GM19468 (cell line): ENCODE measurements around the gene SF3B6.
"Not testable (repeated sequence)": the region's sequence is repeated elsewhere in the genome, so short reads cannot be mapped to it uniquely, and the experiment has no call there.

ENCODE experiments used
- ATAC-seq: cut with Tn5 transposase; IDR thresholded peaks from one replicate; pipeline ENCODE4 v1.9.1; 2021; ENCODE audit warnings: mild to moderate bottlenecking, moderate library complexity, moderate number of reproducible peaks; ENCODE audit not compliant: unreplicated experiment; ENCODE audit errors: extremely low read depth

Gene SF3B6

DNA sequence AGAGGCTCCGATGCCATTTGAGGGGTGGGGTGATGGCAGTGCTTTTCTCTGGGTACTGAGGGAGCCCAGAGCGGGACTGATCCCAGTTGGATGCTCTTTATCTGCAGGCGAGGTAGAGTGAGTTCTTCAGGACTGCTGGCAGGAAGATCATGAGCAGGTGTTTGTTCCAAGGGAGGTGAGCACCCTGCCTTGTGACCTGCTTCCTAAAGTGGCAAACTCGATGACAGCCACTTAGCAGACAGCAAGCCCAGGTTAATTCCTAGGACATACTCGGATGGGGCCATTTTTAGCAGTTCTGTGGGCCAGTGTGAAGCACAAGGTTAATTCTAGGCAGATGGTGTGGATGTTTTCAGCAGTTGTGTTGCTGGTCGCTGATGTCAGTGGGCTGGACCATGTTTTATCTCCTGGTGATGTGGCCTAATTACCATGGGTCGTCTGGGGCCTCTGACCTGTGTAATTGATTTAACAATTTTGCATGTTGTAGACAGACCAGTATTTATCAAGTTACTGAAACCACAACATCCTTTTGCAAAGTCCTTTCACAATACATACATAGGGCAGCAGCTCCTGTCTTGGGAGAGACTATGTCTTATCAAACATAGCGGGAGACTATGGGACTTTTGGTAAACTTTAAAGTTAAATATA is 21.6 kb downstream of the SF3B6 start:
- no peak for ATAC-seq

DNA sequence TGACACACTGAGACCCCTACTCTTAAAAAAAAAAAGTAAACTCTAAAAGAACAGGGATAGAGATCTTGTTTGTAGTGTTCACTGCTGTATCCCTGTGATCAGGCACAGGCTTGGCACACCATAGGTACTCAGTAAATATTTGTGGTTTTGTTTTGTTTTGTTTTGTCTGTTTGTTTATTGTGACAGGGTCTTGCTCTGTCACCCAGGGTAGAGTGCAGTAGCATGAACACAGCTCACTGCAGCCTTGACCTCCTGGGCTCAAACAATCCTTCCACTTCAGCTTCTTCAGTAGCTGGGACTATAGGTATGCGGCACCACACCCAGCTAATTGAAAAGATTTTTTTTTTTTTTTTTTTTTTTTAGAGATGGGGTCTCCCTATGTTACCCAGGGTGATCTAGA is 23.2 kb downstream of the SF3B6 start:
- no peak for ATAC-seq

DNA sequence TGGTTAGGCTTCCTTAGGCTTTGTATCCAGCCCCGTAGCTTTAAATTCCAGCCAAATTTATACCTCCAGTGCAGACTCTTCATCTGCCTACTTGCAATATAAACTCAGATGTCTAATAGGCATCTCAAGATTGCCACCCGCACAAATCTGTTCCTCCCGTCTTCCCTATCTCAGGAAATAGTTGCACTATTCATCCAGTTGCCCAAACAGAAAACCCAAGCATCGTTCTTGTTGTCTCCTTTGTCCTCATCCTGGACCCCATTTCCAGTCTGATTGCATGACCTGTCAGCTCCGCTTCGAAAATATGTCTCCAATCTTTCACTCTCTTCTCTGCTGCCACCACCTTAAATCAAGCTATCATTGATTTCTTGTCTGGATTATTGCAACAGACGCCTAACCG is 24.3 kb downstream of the SF3B6 start:
- ATAC-seq, result no peak

DNA sequence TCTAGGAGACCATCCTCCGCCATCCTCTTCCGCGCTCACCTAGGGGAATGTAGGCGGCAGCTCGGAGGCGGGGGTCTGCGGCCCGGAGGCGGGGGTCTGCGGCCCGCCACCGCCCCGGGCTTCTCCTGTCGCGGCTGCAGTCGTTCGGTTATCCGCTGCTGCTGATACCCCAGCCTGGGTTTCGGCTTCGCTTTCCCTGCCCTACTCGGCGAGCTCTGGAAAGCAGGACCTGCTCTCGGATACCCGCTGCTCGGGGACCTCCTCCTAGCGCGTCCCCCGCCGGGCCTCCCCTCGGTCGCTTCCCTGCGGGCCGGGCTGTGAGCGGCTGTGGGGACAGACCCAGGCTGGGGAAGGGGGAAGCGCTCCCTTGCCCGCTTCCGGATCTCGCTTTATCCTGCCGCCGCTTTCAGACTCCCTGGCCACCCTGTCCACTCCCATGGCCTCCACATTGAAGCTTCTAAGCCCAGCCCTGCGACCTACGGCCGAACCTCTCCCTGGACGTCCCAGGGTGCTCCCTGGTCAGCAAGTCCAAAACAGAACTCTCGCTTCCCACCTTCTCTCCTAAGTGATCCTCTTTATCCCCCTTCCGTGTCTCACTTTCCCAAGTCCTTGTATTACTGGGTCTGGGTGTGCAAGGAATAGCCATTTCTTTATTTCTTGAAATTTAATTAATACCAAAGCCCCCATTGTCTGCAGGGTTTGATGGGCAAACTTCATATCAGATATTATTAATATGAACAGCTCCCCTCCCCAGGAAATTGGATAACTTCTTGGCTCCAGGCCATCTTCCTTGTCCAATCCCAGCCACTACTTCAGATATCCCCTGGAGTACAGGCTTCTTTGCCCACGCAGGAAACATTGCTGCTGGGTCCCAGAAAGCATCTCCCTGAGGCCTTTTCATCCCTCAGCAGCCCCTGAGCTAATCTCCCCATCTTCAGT is 25.8 kb downstream of the SF3B6 start:
- no peak for ATAC-seq

DNA sequence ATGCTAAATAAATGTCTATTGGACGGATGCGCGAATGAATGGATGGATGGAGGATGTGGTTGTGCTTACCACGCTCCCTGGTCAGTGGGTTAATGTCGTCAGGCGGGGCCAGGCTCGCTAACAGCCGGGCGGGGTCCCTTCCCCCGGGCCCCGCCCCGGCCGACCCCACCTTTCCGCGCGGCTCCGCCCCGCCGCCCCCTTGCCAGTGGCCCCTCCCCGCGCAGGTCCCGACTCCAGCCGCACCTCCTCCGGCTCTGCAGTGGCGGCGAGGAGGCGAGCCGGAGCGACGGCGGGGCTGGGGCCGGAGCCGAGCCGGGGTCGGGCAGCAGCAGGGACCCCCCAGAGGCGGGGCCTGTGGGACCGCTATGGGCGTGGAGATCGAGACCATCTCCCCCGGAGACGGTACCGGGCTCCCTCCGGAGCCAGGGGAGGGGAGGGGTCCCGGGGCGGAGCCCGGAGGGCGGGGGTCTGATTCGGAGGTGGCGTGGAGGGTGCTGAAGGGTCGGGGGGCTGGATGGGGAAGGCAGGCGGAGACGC is 26.6 kb downstream of the SF3B6 start, which contains the start of gene FKBP1B:
Gene FKBP1B (plus strand): TSS at position 257 of the 537 bp plus-strand sequence. CDS start 109 bp downstream, at position 366.
- ATAC-seq, result no peak

DNA sequence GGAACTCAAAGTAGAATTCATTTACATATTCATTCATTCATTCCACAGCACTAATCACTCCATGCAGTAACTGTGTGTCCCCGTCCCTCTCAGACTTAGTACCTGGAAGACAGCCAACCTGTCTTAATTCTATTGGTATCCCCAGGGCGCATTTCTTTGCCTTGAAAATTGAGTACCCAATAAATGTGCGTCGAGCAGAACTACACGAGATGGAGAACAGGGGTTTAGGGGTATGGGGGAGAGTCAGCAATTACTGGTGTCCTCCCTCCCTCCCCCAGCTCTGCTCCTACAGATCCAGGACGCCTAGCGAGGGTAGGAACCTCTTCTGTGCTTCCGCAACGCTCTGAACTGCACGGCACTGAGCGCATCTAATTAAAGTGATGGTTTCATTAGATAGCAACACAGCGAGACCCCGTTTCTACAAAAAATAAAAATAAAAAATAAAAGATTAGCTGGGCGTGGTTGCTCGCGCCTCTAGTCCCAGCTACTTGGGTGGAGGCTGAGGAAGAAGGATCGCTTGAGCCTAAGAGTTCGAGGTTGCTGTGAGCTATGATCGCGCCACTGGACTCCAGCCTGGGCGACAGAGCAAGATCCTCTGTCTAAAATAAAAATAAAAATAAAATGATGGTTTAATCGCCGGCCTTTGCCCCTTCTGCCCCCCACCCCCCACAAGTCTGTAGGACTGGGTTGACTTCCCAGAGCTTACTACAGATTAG is 27.2 kb downstream of the SF3B6 start:
- ATAC-seq, result no peak

DNA sequence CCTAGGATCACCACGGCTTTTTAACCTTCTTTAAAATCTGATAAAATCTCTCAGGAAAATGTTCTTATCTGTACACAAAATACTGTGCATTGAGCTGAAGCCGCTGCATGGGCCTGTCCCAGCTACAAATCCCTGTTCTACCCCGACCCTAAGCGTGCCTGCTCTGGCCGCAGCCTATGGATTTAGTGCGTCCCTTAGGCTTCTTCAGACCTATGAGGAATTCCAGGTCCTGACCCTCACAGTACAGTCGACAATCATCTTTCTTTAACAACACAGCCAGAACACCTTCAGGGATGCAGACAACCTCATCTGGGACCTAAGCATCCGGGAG is 28.5 kb downstream of the SF3B6 start:
- ATAC-seq, result no peak

DNA sequence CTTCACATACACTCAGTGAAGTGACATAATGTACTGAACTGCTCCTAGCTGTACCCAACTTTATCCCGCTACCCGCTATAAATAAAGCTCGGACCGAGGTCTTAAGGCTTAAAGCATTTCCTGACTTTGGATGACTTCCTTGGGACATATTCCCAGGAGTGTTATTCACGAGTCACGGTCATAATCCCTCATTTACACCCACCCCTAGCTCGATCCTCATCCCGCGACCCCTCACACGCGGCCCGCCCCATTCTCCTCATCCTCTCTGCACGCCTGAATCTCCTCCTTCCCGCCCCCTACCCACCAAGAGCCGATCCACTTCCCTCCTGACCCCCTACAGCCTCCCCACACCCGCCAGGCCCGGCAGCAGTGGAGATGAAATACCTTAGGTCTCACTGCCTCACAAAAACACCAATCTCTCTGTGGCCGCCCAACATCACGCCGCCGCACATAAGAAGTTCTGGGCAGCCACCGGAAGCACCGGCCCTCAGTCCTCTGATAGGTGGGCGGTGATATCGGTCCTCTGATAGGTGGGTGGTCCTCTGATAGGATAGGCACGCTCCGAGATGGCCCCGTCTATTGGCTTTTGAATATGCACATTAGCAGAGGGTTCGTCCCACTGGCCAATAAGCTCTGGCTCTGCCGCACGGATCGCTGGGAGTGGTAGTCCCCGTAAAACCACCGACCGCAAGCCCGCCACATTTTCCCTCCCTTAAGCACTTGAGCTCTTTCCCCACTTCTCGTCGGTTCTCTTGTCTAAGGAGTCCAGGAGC is 29.0 kb downstream of the SF3B6 start, which contains the start of gene WDCP:
Gene WDCP (minus strand): TSS at position 462 of the 773 bp plus-strand sequence. CDS start 7,897 bp downstream, outside the sequence.
- peak; percentile 92 for ATAC-seq

DNA sequence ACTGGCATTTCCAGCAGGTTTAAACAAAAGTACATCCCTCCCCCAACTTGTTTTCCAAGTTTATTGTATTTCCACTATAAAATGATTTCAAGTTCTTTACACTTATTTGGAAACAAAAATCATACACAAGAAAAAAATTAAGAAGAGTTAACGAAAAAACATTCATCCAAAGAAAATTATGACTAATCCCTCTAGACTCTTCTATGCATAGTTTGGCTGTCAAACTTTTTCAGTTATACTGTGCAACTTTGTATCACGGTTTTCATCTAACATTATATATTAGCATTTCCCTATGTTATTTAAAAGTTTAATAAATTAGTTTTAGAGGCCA is 29.6 kb downstream of the SF3B6 start:
- no peak for ATAC-seq

DNA sequence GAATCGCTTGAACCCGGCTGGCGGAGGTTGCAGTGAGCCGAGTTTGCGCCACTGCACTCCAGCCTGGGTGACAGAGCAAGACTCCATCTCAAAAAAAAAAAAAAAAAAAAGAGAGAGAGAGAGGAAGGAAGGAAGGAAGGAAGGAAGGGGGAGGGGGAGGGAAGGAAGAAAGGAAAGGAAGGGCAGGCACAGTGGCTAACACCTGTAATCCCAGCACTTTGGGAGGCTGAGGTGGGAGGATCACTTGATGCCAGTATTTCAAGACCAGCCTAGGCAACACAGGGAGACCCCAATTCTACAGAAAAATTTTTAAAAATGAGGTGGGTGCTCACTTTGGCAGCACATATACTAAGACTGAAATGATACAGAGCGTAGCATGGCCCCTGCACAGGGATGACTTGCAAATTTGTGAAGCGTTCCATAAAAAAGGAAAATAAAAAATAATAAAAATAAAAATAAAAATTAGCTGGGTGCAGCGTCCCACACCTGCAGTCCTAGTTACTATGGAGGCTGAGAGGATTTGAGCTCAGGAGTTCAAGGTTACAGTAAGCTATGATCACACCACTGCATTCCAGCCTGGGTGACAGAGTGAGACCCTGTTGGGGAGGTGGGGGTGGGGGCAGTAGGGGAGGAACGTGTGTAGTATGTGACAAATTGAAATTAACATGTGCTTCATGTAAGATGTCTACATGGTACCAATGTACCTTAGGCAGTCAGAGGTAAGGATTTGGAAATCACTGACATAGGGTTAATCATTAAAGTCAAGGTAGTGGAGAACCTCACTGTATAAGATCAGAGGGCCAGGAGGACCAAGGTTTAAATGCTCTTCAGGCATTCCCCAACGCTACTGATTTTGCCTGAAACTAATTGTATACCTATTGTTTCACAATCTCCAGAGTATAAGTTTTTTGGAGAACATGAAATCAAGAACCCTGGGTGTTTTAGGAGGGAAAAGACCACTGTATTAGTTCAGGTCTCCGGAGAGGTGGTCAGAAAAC is 30.3 kb downstream of the SF3B6 start:
- ATAC-seq, result no peak

DNA sequence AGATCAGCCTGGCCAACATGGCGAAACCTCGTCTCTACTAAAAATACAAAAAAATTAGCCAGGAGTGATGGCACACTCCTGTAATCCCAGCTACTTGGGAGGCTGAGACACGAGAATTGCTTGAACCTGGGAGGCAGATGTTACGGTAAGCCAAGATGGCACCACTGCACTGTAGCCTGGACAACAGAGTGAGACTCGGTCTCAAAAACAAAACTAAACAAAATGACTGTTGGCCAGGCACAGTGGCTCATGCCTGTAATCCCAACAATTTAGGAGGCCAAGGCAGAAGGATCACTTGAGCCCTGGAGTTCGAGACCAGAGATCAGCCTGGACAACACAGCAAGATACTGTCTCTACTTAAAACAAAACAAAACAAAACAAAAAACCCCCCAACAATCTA is 33.0 kb downstream of the SF3B6 start:
- ATAC-seq, result not testable (repeated sequence)

DNA sequence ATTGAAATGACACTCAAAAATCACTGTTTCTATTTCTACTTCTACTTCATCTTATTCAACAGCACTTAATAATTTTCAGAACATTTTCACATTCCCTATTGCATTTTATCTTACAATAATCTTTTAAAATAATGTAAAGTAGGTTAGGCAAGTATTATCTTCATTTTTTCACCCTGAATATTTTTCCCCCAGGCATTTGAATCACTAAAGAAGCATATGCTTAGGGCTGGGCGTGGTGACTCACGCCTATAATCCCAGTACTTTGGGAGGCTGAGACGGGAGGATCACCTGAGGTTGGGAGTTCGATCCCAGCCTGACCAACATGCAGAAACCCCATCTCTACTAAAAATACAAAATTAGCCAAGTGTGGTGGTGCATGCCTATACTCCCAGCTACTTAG is 35.6 kb downstream of the SF3B6 start:
- ATAC-seq, result no peak

DNA sequence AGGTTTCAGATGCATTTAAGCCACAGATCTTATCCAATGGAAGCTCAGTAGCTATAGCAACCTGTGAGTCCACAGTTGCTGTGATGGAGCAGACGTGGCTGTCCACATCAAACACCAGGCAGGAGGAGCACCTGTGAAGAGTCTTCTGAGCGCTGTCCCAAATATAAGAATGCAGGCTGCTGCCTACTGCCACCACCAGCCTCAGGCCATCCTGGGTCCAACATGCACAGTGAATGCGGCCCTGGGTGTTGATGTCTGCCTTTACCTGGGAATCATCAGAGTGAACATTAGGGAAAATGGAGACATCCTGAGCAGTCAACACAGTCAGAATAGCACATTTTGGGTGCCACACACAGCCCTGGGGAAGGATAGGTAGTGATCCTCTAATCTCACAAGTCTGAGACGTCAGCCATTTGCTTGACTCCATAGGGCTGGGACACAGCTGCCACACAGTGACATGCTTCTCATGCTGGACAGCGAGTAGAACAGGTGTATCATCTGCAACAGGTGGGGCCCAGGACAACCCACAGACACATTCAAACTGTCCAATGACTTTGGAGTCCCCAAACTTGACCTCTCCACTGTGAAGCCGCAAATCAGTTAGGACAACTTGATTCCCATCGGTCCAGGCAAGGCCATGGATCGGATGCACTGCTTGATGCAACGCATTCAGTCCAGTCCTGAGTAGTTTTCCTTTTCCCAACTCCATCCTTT is 37.2 kb downstream of the SF3B6 start:
- ATAC-seq, result no peak

DNA sequence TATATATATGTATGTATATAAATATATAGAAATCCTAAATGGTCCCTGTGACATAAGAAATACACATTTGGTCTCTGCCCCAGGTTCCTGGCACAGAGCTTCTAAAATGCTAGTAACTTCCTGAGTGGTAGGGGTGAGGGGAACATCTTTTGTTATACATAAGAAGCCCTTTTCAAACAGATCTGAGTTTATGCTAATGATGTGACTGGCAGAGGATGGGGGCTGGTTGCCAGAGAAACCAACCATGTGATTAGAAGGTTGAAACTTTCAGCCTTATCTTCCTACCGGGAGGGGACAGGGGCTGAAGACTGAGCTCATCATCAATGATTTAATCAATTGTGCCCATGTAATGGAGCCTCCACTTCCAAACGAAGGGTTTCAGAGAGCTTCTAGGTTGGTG is 49.9 kb downstream of the SF3B6 start:
- ATAC-seq, result no peak

DNA sequence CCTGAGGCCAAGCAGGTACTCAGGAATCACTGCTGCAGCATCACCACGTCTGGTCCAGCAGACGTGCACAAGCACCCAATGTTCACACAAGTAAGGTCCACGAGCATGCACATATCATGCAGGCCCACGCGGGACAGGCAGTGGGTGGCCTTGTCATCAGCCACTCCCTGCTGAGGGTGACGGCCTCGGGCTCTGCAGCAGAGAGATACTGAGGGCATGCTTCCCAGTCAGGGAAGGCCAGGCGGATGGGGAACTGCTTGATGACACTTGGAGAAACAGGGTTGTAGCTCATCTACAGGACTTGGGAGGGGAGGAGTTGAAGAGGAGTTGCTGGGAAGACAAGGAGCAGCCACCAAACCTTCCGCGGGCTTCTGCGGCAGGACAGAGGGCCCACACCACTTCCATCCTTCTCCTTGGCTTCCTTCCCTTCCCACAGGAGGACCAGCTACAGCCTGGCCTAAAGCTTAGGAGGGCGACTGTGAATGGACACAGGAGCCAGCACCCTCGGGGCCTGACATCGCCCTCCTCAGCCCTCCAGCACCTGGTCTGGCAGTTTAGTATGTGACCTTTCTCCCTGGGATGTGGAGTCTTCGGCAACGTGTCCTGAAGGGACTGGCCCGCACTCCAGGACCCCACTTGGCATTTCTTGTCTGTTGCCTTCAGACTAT is 51.0 kb downstream of the SF3B6 start:
- ATAC-seq, result no peak

DNA sequence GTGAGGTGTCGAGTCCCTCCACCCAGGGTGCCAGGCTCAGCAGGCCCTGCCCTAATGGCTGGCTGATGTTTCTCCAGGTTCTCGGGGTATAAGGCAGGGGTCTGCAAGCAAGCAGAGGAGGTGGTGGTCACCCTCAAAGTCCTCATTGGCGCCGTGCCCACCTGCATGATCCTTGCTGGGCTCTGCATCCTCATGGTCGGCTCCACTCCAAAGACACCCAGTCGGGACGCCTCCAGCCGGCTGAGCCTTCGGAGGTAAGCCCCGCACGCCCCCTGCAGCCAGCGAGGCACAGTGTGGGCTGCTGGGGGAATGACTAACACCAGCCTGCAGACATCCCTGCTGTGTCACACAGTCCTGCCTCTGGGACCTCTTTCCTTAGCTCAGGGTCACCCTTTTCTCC is 52.1 kb downstream of the SF3B6 start:
- no peak for ATAC-seq

DNA sequence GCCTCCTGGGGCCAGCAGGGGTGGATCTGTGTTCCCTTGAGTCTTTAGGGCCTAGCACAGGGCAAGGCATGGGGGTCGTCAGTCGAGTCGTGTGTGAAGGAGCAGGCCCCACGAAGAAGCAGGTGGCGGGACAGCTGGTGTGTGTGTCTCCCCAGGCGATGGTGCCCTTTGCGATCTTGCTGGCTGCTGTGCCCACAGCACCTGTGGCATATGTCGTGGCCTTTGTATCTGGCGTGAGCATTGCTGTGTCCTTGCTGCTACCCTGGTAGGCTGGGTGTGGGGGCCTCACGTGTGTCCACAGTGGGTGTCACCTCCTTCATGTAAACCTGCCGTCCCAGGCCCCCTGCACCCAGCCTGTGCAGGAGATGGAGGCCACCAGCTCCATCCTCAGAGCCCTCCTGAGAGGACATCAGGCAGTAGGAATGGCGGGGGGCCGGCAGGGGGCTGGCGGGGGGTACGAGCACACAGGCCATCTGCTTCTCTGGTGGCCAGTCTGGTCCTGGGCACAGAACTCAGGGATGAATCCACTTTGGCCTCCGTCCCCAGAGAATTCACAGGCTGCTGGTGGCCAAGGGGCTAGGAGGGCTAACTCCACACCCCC is 53.1 kb downstream of the SF3B6 start:
- ATAC-seq, result no peak
